HG03196 (cell line): Measurements from ENCODE around the gene PTHLH.

Experiments used
- ATAC-seq: cut with Tn5 transposase; IDR thresholded peaks from one replicate; pipeline ENCODE4 v1.9.1; 2021; ENCODE audit not compliant: unreplicated experiment

PTHLH gene

DNA sequence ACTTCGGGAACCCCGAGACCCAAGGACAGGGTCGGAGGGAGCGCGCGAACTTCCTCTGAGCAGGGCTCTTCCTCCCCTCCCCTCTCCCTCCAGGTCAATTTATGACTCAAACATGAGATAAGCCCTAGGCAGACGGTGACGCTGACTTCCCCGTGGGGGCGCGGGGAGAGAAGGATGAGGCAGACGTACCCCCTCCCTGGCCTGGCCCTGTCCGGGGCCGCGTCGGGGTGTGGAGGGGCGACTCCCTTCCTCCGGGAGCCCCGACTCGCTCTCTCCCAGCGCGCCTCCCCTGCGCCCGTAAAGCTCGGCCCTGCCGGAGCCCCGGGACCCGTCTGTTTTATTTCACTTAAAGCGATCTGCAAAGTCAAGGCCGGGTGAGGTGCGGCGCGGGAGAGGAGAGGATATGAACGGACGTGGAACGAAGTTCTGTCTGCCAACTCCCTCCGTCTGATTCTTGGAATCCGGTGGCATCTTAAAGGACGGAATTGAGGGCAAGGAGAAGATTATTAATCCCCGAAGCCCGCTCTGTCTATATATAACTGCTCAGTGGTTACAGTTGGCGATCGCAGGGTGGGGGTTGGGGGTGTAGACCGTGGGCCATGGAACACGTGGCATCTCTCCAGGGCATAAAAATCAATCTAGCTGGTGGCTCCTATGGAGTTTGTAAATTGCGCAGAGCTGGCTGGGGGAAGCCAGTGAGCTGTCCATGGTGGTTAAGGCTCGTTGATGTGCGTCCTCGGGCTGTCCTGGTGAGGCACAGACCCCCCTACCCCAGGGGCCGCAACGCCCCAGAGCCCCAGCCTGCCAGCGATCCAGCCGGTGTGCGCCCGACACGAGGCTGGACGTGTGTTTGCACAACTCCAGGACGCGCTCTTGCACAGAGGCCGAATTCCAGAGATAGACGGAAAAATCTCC, 2.9 kb upstream of the PTHLH start:
- no peak for ATAC-seq

DNA sequence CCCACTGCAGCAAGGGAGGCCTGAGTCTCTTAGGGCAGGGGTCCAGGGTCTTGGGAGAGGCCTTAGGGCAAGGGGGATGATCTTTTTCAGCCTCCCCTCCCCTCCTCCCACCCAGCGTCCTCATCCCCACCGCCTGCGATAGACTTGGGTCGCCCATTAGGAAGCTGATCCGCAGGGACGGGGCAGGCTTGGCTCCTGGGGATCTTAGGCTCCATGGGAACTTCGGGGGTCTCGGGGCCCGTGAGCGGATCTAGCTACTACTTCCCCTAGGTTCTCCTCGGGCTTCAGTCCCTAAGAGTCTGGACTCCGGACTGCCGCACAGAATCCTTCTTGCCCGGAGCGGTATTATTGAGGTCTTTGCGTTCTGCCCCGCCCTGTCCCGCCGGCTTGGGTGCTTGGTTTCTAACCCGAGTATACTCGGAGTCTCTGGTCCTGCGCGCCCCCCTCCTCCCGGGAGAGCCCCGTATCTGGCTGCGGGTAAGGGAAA, 2.2 kb upstream of the PTHLH start:
- ATAC-seq, result no peak

DNA sequence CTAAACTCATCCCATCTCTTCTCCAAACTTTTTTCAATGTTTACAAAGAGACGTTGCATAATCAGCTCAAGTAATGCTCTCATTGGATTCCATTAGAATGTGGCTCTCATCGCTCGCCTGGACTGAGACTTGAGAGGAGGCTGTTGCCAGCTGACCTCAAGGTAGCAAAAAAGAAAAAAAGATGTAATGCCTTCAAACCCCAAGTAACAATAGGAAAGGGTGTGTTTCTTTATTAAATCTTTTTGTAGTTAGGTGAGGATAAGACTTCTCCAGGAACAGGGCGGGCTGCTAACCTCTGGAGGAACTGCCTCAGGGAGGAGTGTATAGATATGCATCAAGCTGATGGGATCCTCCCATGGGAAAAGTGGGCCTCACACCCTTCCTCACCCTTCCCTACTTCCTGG, 956 bp upstream of the PTHLH start:
- no peak for ATAC-seq

DNA sequence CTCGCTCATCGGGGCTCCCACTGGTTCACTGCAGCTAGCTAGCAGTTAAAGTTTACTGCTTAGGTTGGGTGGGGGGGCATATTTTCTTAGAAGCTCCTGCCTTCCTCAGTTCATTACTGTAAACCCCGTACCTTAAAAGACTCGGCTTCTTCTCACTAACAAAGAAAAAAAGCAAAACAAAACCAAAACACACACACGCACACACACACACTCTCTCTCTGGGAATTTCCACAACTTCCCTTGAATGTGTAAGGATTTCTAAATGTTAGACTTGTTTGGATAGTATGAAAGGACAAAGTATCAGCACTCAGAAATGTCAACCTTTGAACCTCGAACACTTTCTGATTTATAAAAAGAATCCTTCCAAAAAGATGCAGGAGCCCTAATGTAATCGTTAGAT, 927 bp downstream of the PTHLH start:
- no peak for ATAC-seq

DNA sequence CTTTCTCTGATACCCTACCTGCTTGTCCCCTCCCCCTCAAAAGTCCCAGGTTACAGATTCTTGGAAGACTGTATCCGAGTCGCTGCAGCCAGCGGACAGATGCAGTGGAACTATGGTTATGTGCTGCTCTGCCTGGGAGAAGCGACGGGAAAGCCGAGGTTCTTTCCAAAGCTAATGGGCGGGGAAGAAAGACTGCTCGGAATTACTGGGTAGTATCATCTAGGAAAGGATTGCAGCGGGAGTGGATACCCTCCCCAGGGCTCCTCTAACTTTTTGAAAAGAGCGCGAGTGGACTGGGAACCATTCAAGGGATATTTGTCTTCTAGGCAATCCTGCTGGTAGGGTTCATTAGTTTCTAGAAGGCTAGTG, 1.4 kb downstream of the PTHLH start:
- ATAC-seq, result no peak

DNA sequence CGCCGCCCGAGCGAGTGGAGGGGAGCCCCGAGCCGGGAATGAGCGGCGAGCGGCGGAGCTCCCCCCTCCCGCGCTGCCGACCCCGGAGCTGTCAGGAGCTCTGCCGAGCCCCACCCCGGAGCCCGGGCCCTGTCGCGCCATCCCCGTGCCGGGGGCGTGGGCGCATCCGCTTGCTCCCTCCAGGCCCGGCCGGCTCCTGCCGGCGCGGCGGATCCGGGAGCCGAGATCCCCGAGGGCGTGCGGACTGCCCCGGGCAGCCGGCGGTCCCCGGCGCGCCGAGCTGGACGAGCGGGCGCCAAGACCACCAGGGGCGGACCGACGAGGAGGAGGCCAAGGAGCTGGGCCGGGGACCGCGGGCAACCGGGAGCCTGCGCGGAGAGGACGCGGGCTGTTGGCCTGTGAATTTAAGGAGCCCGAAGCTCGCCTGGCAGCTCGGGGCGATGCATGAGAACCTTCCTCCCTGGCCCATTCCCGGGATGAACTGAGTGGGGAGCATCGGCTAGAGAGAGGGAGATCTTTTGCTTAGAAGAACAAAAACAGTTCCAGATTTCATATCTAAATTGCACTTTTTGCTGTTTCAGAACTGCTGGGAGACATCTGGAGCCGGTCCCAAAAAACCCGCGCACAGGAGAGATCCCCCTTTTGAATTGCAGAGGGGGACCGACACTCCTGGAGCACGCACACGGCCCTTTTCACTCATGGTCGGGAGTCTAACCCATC, 2.0 kb downstream of the PTHLH start:
- peak; percentile 18 for ATAC-seq

DNA sequence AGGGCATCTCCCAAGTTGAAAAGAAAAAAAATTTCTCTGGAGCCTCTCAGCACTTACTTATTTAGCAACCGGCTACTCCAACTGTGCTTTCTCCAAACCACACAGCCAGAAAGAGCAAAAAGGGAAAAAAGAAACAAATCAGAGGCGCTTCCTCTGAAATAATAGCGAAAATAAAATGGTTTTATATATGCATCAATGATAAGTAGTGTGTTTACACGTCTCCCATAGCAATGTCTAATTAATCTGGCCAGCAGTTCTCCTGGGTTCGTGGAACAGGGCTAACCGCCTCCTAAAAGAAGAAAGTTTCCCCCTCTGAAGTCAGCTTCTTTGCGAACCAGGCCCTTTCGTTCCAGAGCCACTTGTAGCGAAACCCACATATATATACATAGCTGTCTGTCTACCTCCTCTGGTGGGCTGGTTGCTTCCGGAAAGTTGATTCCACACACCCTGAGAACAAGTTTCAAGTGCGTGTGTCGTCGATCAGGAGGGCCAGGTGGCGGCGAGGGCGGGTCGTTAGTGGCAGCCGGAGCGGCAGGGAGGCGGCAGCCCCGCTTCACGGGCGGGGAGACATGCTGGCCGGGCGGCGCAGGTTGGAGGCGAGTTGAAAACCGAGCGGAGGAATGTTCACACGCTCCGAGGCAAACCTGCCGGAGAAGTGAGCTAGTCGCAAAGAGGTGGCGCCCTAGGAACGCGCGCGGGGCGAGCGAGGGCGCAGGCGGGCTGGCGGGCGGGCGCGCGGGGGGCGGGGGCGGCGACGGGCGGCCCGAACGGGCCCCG, 2.7 kb downstream of the PTHLH start:
- ATAC-seq, result peak; percentile 80

DNA sequence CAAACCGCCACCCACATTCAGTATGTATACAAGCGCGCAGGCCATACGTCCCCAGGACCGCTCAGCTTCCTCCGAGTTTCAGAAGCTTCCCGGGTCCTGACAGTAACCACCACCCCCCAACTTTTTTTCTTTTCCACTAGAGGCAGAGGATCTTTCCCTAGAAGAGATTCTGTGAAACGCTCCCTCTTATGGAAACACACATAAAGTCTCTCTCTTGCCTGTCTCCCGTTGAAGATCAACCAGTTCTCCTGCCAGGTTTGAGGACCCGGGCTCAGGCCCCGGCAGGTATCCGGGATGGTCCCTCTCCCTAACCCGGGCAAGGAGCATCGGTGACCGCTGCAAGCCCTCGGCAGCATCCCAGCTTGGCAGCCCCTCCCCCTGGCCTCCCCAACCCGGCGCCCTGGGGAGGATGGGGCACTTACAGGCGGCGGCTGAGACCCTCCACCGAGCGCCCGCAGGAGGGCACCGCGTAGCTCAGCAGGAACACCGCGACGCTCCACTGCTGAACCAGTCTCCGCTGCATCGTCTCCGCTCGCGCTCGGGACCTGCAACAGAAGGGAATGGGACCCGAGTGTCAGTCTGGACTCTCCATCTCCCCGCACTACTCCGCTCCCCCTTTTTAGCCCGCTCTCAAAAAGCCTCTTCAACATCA, 3.4 kb downstream of the PTHLH start:
- no peak for ATAC-seq

DNA sequence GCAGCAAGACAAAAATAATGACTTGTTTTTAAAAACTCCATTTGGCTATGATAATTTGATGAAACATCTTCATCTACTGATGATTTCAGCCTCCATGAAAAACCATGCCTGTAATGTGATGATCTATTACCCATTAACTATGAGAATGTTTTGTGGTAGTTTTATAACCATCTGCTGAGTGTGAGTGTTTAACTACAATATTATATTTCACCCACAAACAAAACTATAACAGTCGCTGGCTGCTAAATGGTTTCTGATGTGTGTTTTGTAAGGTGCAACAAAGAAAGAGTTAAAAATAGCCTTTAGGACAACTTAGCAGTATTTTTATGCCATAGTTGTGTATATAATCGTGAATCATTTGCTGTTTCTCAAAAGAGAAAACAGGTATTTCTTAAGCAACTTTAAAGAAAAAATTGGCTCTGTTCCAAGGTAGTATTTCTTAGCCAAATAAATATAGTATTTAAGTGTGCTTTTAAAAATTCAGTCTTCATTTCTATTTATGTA, 4.9 kb downstream of the PTHLH start:
- ATAC-seq, result no peak

DNA sequence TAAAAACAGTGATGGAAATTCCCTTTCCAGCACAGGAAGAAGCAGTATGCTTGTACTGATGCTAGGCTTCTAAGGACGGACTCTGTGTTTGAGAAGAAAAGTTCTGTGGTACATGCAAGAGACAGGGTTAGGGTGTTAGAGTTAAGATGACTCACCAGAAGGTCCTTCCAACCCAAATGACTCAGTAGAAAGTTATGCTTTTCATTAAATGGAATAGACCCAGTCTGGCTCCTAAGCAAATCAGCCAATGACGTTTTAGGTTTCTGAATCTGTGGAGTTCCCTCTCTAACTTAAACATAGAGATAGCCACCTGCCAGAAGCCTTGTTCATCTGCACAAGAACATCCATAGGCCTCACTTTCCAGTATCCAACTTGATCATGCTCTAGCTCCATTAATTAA, 5.7 kb downstream of the PTHLH start:
- ATAC-seq, result no peak

DNA sequence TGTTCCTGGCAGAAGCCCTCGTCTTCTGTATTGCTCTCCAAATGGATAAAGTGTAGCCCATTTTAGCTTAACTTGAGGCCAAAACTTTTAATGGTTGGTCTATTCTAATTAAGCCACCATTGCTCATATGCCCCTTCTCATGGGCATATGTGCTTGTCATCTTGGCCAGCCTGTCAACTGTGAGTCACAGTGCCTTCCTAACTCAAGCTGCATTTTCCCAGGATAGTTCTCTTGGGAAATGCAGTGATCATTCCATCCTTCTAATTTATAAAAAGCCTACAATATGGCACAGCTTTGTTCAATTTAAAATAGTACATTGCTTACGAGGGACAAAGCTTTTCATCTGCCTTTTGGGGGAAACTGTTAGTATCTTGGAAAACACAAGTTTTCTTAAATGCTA, 6.6 kb downstream of the PTHLH start:
- no peak for ATAC-seq

DNA sequence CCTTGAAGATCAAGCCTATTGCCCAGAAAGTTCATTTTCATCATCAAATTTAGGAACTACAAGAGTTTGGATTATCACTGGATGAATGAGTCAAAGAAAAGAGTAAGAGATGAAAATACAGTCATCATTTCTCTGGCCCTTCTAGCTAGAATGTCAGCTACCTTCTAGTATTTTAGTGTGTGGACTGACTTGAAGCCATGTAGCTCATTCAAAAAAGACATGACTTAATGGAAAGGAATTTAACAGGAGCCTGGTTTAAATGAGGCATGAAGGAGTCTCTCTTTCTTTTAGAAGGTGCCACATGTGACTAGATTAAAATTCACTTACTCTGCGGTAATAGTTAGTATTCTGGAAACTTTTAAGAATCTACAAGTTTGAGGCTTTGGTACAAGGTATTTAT, 7.1 kb downstream of the PTHLH start:
- no peak for ATAC-seq

DNA sequence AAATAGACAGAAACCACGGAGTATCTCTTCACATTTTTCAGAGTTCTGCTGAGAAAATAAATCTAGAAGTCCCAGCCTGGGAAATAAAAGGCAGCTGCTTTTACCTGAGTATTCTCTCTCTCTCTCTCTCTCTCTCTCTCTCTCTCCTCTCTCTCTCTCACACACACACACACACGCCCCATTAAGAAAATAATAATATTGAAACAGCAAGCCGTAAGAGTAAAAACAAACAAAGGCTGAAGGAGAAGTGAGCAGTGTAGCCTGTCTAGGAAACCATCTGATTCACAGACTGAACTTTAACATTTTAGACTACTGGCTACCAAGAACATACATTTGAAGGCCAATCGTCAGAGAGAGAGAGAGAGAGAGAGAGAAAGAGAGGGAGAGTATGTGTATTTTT, 8.4 kb downstream of the PTHLH start:
- ATAC-seq, result no peak

DNA sequence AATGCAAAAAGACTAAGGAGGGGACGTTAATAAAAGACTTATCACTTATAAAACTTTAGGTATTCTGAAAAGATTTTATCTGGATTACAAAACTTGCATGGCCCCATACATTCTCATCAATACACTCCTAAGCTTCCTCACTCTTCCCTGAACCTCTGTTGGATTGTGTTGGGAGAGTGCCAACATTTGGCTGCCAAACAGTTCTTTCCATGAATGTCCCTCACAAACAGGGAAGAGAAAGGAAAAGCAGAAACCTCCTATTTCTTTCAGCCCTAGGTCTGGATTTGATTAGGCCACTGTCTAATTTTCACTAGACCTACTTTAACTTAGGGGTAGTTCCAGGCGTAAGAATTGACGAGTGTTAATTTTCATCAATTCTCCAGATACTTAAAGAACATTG, 11.7 kb downstream of the PTHLH start:
- no peak for ATAC-seq

DNA sequence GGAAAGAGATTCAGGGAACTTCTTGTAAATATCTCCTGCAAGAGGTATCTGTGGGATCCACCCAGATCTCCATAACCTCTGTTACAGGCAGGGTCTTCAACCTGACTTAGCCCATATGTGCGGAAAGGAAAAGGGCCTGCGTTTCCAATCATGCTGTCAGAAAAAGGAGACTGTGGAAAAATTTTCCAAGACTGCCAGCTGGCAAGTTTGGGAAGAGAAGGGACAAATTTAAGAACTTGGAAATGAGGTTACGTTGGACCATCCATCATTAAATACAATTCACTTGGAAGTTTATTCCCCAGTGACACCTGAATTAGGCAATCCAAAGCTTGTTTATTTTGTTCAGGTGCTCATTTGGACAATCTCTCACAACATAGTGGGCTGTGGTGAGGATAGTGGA, 13.9 kb downstream of the PTHLH start:
- no peak for ATAC-seq

DNA sequence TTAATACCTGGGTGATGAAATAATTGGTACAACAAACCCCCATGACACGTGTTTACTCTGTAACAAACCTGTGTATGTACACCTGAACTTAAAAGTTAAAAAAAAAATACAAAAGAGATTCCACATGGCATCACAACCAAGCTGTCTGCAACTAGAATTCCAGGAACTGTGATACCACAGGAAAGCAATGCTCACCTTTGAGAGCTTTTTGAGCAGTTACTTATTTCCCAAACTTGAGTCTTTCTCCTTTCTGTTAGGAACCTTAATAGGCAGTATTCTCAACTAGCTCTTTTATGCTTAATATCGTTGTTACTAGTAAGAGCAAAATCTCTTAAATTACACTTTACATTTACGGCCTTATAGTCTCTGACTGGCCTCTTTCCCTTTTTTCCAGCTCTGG, 15.2 kb downstream of the PTHLH start:
- no peak for ATAC-seq

DNA sequence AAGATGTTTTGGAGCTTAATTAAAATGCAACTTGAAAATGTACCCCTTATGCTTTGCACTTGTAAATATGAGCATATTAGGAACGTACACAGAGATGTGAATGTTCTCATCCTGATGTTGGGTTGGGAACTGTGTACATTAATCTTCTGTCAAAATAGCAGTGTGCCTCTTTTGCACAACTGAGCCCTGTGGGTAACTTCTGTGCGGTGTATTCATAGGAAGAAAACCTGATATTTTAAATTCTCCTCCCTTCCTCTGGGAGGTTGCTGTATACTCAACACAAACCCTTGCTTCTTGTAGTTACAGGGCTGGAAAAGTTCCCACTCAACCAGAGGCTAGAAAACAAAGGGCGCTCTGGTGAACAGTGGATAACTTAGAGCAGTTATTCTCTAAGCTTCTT, 18.7 kb downstream of the PTHLH start:
- no peak for ATAC-seq

DNA sequence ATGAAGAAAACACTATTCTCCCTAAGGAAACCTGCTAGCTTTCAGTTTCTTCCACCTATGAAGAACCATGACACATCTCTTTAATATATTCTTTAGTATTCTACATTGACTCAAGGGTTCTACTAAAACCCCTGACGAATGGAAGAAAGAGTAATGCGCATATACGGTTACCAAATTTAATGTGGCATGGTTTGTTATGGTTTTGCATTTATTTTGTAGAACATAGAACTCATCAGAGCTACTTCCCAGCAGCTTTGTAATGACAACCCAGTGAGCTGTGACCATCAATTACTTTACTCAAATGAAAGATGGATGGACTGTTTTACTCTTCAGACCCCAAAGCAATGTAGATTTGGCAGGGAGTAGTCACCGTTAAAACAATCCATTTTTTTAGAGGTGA, 19.2 kb downstream of the PTHLH start:
- ATAC-seq, result no peak

DNA sequence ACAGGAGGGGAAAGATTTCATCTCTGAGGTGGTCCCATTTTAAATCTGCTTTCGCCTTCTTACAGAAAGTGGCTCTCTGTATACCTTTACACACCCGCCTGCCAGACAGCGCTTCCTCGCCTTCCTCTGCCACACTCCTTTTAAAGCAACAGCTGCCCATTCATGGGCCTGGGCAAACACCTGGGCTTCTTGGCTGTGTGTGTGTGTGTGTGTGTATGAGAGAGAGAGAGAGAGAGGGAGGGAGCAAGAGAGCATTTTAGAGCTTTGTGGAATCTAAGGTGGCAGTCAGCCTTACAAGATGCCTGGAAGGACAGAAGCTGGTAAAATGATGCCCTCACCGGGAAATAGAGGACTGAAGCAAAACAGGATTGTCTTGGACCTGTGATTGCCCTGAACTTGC, 20.0 kb downstream of the PTHLH start:
- ATAC-seq, result no peak

DNA sequence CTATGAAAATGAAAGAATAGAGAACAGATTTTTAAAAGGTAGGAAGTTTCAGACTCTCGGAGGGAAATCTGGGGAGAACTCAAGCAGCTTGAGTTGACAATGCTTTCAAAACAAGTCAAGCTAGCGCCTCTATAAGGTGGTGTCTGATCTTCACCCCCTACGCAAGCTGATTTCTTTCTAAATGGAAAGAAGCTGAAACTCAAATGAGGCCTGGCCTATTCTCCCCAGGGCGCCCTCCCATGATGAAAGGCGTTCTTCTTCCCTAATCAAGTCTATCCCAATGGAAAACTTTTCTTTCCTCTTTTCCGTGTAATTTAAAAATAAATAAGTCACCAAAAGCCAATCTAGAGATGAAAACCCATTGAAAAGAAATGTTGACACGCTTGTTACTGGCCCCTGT, 20.6 kb downstream of the PTHLH start:
- ATAC-seq, result no peak

DNA sequence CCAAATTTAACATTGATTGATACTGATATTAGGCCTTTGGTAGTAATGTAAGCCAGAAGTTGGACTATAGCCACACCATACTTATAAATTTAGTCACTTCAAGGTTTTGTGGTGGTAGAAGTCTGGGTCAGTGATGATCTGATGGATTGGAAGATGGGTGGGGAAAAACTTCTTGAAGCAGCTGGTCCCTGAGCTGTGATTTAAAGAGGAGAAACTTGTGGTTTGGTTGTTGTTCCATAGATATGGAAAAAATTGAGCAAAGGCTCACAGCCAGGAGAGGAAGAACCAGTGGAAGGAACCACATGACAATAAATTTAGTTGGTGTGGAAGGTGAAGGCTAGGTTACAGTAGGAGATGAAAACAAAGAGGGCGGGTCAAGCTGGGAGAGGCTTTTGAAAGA, 26.1 kb downstream of the PTHLH start:
- ATAC-seq, result no peak
